WTC11 (cell line): ENCODE results near the gene JUP. TPM values are rescaled to one million over a fixed set of nuclear protein-coding genes. Genes with fewer than 3 reads are reported as not detected.

ENCODE experiments used
- ATAC-seq: fragments of 200-7000 bp; cut with Tn5 transposase; 2 replicates; pipeline ENCODE4 v1.10.0; 2021; ENCODE audit warnings: mild to moderate bottlenecking, moderate library complexity
- CTCF ChIA-PET: fragments of 300-600 bp; sonication (Branson Sonifier 250); formaldehyde crosslinking; loops from one replicate; lab custom pipeline; 2021; ENCODE audit warnings: antibody characterized with exemption; lab: Charles Lee
- POLR2A ChIA-PET: fragments of 350-600 bp; sonication (Branson Sonifier 250); formaldehyde crosslinking; loops from one replicate; lab custom pipeline; 2021; ENCODE audit warnings: antibody characterized with exemption; lab: Charles Lee
- DNase-seq: peaks from one replicate; pipeline ENCODE4 v3.0.0; 2021; ENCODE audit warnings: low spot score
- H3K27ac Mint-ChIP-seq: 2 replicates; pipeline ENCODE4 v1.8.0; 2021; ENCODE audit warnings: mixed read lengths
- H3K27me3 Mint-ChIP-seq: 2 replicates; pipeline ENCODE4 v1.8.0; 2021; ENCODE audit warnings: low read depth, mild to moderate bottlenecking, moderate library complexity, mixed read lengths
- H3K36me3 Mint-ChIP-seq: 2 replicates; pipeline ENCODE4 v1.8.0; 2021; ENCODE audit warnings: mixed read lengths
- H3K4me1 Mint-ChIP-seq: 2 replicates; pipeline ENCODE4 v1.8.0; 2022; ENCODE audit warnings: mixed read lengths
- H3K4me3 Mint-ChIP-seq: 2 replicates; pipeline ENCODE4 v1.8.0; 2021; ENCODE audit warnings: mild to moderate bottlenecking, moderate library complexity, mixed read lengths
- H3K9me3 Mint-ChIP-seq: 2 replicates; pipeline ENCODE4 v1.8.0; 2021; ENCODE audit warnings: mixed read lengths
- ARID4B ChIP-seq: sonication (generic); formaldehyde crosslinking; IDR thresholded peaks from 2 replicates; pipeline ENCODE4 v1.8.0; 2023; ENCODE audit warnings: missing genetic modification reagents, mild to moderate bottlenecking, borderline replicate concordance
- ATF6 ChIP-seq: sonication (generic); formaldehyde crosslinking; IDR thresholded peaks from 2 replicates; pipeline ENCODE4 v1.8.1; 2023; ENCODE audit warnings: mild to moderate bottlenecking, missing genetic modification reagents
- E2F4 ChIP-seq: sonication (generic); formaldehyde crosslinking; IDR thresholded peaks from 2 replicates; pipeline ENCODE4 v1.8.1; 2022; ENCODE audit warnings: low read depth, mild to moderate bottlenecking, moderate library complexity, missing genetic modification reagents, borderline replicate concordance
- ERG ChIP-seq: fragments of 250-450 bp; sonication (Bioruptor Pico); IDR thresholded peaks from 2 replicates; pipeline ENCODE4 v1.8.0; 2021; ENCODE audit warnings: mild to moderate bottlenecking
- ETV6 ChIP-seq: sonication (generic); formaldehyde crosslinking; IDR thresholded peaks from 2 replicates; pipeline ENCODE4 v1.8.1; 2022; ENCODE audit warnings: mild to moderate bottlenecking, missing genetic modification reagents
- GTF2I ChIP-seq: fragments of 250-450 bp; sonication (Bioruptor Pico); conservative IDR thresholded peaks from 2 replicates; pipeline ENCODE4 v1.4.0; 2021; ENCODE audit warnings: mild to moderate bottlenecking
- IRF1 ChIP-seq: sonication (generic); formaldehyde crosslinking; IDR thresholded peaks from 2 replicates; pipeline ENCODE4 v1.8.0; 2023; ENCODE audit warnings: missing genetic modification reagents
- MAX ChIP-seq: sonication (generic); formaldehyde crosslinking; IDR thresholded peaks from 2 replicates; pipeline ENCODE4 v1.8.0; 2022; ENCODE audit warnings: mild to moderate bottlenecking, missing genetic modification reagents
- NR1H2 ChIP-seq: sonication (generic); formaldehyde crosslinking; IDR thresholded peaks from 2 replicates; pipeline ENCODE4 v1.9.0; 2021; ENCODE audit warnings: mild to moderate bottlenecking, moderate library complexity, missing genetic modification reagents
- NR2C2 ChIP-seq: sonication (generic); formaldehyde crosslinking; IDR thresholded peaks from 2 replicates; pipeline ENCODE4 v1.8.0; 2022; ENCODE audit warnings: mild to moderate bottlenecking, missing genetic modification reagents
- PREB ChIP-seq: sonication (generic); formaldehyde crosslinking; IDR thresholded peaks from 2 replicates; pipeline ENCODE4 v1.8.1; 2022; ENCODE audit warnings: mild to moderate bottlenecking, missing genetic modification reagents, moderate library complexity, borderline replicate concordance
- STAT6 ChIP-seq: sonication (generic); formaldehyde crosslinking; conservative IDR thresholded peaks from 2 replicates; pipeline ENCODE4 v1.8.1; 2023; ENCODE audit warnings: mild to moderate bottlenecking, low read depth, missing genetic modification reagents, moderate library complexity
- TEAD4 ChIP-seq: sonication (generic); formaldehyde crosslinking; IDR thresholded peaks from 2 replicates; pipeline ENCODE4 v1.8.0; 2022; ENCODE audit warnings: mild to moderate bottlenecking, missing genetic modification reagents
- ZBTB43 ChIP-seq: sonication (generic); formaldehyde crosslinking; IDR thresholded peaks from 2 replicates; pipeline ENCODE4 v1.8.1; 2023; ENCODE audit warnings: mild to moderate bottlenecking, missing genetic modification reagents
- ZNF396 ChIP-seq: fragments of 250-450 bp; sonication (Bioruptor Pico); IDR thresholded peaks from 2 replicates; pipeline ENCODE4 v1.8.0; 2021; ENCODE audit warnings: mild to moderate bottlenecking, moderate library complexity, borderline replicate concordance
- total RNA-seq: library from RNA; stranded (reverse); gene quantifications from 3 replicates; pipeline ENCODE4 v1.2.3, GENCODE V29; 2021

The JUP gene
- total RNA-seq, 1 experiment from 2014 or later, result 103 TPM

- H3K27ac Mint-ChIP-seq, result peak overlapping the region; percentile 53; the same call in 1 of the 2 replicates
- ChIA-PET CTCF (interaction anchor here (0.7 to 2.4 kb wide), 3 partner anchors 12 to 136 kb away, joined by 3 to 11 read pairs (median 6); partner anchors contain the start of gene JUP), POLR2A (no interaction called here)
- no peaks in the 10 kb centered on the region; the same call in 1 of the 2 replicates for H3K27me3 Mint-ChIP-seq
- peaks cover 16% of the 10 kb centered on the region for H3K4me1 Mint-ChIP-seq
- H3K36me3 Mint-ChIP-seq, result peaks cover 25% of the 10 kb centered on the region
- DNase-seq, result no peak
- no peak overlapping the region for H3K4me3 Mint-ChIP-seq
- no peak for ATAC-seq
- H3K9me3 Mint-ChIP-seq, result no peaks in the 10 kb centered on the region
- TF ChIP-seq ATF6 (no peak), ERG (CRISPR knock-in tag) (no peak), ARID4B (CRISPR knock-in tag) (no peak), GTF2I (CRISPR knock-in tag) (no peak), ETV6 (CRISPR knock-in tag) (no peak), ZBTB43 (CRISPR knock-in tag) (no peak), ZNF396 (CRISPR knock-in tag) (no peak), PREB (CRISPR knock-in tag) (no peak), IRF1 (no peak), MAX (CRISPR knock-in tag) (no peak), E2F4 (CRISPR knock-in tag) (no peak), STAT6 (no peak), NR2C2 (CRISPR knock-in tag) (no peak), NR1H2 (CRISPR knock-in tag) (no peak), TEAD4 (CRISPR knock-in tag) (no peak)
These were observed 36.0 kb upstream of the JUP start for GRCh38 chr17:41822216-41823140.
